Measurements from ENCODE around the gene CORO2B.

Gene CORO2B

DNA sequence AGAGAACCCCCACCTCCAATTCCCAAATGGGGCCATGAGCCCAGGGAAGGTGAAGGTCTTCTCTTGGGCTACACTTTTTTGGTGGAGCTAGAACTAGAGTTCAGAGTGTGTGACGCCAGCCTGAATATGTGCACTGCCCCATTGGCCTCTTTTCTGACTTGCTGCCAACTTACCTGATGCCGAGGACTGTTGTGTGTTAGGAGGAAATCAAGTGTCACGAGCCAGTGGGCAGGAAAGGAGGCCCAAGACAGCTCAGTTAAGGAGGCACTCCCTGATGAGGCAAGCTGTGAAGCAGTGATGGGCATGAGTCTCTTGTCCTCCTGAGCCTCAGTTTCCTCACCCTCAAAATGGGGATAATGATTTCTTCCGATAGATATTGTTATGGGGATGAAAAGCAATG is 134.1 kb downstream of the CORO2B start:
- in situ Hi-C loops (cut with MboI; ENCODE audit: low sequenced_read_pairs, unreplicated experiment), result no loop called here
- TF ChIP-seq, protein P1, sequence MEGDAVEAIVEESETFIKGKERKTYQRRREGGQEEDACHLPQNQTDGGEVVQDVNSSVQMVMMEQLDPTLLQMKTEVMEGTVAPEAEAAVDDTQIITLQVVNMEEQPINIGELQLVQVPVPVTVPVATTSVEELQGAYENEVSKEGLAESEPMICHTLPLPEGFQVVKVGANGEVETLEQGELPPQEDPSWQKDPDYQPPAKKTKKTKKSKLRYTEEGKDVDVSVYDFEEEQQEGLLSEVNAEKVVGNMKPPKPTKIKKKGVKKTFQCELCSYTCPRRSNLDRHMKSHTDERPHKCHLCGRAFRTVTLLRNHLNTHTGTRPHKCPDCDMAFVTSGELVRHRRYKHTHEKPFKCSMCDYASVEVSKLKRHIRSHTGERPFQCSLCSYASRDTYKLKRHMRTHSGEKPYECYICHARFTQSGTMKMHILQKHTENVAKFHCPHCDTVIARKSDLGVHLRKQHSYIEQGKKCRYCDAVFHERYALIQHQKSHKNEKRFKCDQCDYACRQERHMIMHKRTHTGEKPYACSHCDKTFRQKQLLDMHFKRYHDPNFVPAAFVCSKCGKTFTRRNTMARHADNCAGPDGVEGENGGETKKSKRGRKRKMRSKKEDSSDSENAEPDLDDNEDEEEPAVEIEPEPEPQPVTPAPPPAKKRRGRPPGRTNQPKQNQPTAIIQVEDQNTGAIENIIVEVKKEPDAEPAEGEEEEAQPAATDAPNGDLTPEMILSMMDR (IDR thresholded peaks at IDR 0.05; ENCODE audit: borderline replicate concordance, control extremely low read depth, extremely low read depth, insufficient read depth, missing control alignments), result no peak
- no peak for DNase-seq (ENCODE audit: low spot score)

DNA sequence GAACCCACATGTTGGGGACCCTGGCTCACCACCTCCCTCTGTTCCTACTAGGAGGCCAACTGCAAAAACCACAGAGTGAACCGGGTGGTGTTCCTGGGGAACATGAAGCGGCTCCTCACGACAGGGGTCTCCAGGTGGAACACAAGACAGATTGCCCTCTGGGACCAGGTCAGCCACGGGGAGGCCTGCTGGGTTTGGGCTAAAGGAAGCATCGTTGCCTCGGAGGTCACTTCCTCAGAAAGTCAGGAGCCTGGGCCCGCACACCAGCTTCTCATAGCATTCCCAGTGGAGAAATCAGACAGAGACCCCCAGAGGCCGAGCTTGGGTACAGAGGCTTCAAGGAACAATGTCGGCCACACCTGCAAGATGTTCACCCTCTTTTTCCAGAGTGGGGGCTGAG is 135.1 kb downstream of the CORO2B start:
- in situ Hi-C loops (cut with MboI; ENCODE audit: low sequenced_read_pairs, unreplicated experiment), result no loop called here
- no peak for DNase-seq (ENCODE audit: low spot score)
- TF ChIP-seq, protein P1 (IDR thresholded peaks at IDR 0.05; ENCODE audit: borderline replicate concordance, control extremely low read depth, extremely low read depth, insufficient read depth, missing control alignments), result no peak

DNA sequence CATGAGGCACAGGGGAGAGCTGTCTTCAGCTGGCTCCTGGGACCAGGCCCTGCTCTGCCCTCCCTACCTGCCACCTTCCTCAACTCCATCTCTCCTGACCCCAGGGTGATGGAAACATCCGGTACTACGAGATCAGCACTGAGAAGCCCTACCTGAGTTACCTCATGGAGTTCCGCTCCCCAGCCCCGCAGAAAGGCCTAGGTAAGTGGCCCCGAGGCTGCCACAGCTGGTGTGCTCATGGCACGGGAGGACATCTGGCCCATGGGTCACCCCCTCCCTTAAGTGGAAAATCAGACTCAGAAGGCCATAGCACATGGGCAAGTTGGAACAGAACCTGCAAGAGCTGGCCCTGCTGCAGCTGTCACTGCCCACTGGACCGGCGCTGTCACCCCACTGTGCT is 136.3 kb downstream of the CORO2B start:
- TF ChIP-seq, protein P1 (IDR thresholded peaks at IDR 0.05; ENCODE audit: borderline replicate concordance, control extremely low read depth, extremely low read depth, insufficient read depth, missing control alignments), result no peak
- in situ Hi-C loops (cut with MboI; ENCODE audit: low sequenced_read_pairs, unreplicated experiment), result no loop called here
- DNase-seq (ENCODE audit: low spot score), result no peak

DNA sequence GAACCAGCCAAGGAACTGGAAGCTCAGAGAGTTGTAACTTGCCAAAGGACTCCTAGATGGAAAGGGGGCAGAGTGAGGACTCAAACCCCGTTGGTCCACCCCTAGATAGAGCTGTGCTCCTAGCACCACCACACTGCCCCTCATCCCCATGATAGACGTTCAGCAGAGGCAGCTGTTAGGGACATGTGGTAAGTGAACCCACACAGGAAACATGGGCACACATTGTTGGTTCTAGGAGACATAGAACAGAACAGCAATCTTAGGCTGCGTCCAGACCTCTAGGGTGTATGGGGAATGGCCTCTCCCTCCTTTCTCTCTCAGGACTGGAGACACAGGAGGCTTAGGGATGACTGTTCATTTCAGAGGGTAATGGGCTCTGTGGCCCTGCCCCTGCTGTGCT is 139.2 kb downstream of the CORO2B start:
- TF ChIP-seq, protein P1 (IDR thresholded peaks at IDR 0.05; ENCODE audit: borderline replicate concordance, control extremely low read depth, extremely low read depth, insufficient read depth, missing control alignments), result no peak
- no peak for DNase-seq (ENCODE audit: low spot score)
- in situ Hi-C loops (cut with MboI; ENCODE audit: low sequenced_read_pairs, unreplicated experiment), result no loop called here

DNA sequence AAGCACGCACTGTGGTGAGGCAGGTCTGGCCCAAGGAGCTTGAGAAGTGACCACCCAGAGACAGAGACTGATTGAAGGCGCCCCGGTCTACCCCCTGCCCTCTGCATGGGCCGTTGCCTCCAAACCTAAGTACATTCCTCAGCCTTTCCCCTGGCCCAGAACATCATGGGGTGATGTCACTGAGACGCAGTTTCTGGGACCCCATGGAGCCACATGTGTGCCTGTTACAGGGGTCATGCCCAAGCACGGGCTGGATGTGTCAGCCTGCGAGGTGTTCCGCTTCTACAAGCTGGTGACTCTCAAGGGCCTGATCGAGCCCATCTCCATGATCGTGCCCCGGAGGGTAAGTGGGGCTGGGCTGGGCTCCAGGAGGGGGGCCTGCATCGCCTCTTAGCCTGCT is 139.7 kb downstream of the CORO2B start:
- in situ Hi-C loops (cut with MboI; ENCODE audit: low sequenced_read_pairs, unreplicated experiment), result no loop called here
- DNase-seq (ENCODE audit: low spot score), result no peak
- TF ChIP-seq, protein P1 (IDR thresholded peaks at IDR 0.05; ENCODE audit: borderline replicate concordance, control extremely low read depth, extremely low read depth, insufficient read depth, missing control alignments), result no peak

DNA sequence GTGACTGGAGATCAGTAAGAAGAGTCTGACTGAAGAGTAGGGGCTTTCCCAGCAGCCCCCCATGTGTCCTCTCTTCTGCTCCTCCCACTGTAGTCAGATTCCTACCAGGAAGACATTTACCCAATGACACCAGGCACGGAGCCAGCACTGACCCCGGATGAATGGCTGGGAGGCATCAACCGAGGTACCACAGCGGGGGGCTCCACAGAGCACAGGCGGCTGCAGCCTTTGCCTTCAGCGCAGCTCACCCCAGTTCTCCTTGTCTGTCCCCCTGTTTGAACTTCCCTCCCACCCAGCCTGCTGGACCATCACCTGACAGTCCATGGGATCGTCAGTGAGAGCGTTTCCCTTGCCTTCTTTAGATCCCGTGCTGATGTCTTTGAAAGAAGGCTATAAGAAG is 140.3 kb downstream of the CORO2B start:
- in situ Hi-C loops (cut with MboI; ENCODE audit: low sequenced_read_pairs, unreplicated experiment), result no loop called here
- DNase-seq (ENCODE audit: low spot score), result no peak
- TF ChIP-seq, protein P1 (IDR thresholded peaks at IDR 0.05; ENCODE audit: borderline replicate concordance, control extremely low read depth, extremely low read depth, insufficient read depth, missing control alignments), result no peak

DNA sequence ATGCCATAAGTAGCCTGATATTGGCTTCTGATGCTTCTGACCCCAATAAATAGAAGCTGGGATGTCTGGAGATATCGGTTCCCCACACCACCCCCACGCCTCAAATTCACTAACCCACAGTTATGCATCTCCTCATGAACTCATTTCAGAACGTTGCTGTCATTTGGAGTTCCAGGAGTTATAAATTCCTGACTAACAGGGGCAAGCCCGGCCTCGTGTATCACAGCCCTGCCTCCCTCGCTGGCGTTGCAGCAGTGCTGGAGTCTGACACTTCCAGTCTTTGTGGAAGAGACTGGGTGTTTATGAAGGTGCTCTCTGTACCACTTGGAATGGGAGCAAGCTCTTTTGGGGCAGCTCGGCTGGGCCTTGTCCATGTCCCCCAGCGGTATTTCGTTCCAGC is 140.9 kb downstream of the CORO2B start:
- TF ChIP-seq, protein P1 (IDR thresholded peaks at IDR 0.05; ENCODE audit: borderline replicate concordance, control extremely low read depth, extremely low read depth, insufficient read depth, missing control alignments), result no peak
- in situ Hi-C loops (cut with MboI; ENCODE audit: low sequenced_read_pairs, unreplicated experiment), result no loop called here
- no peak for DNase-seq (ENCODE audit: low spot score)
